HL-60 (cell line): ENCODE data around the gene PTPMT1.
"Not testable (repeated sequence)": the region's sequence is repeated elsewhere in the genome, so short reads cannot be mapped to it uniquely, and the experiment has no call there.

Experiments used
- DNase-seq, 2 experiments: peaks; one replicate each; pipeline ENCODE4 v3.0.0-alpha.2; 2010 to 2020; ENCODE audit warnings: low read depth in 1 of 2, low spot score in 1 of 2
- H3K27ac ChIP-seq: fragments of 250-450 bp; sonication (Bioruptor Pico); replicated peaks from 2 replicates; pipeline ENCODE4 v1.5.1; 2020; ENCODE audit warnings: mild to moderate bottlenecking, moderate library complexity
- H3K27me3 ChIP-seq: fragments of 250-450 bp; sonication (Bioruptor Pico); 2 replicates; pipeline ENCODE4 v1.5.1; 2021; ENCODE audit warnings: mild to moderate bottlenecking, moderate library complexity; ENCODE audit not compliant: insufficient read depth, poor library complexity, severe bottlenecking
- H3K4me3 ChIP-seq: replicated peaks from 2 replicates; pipeline ENCODE4 v1.5.1; 2011; ENCODE audit warnings: mild to moderate bottlenecking, control low read depth, low read length; ENCODE audit not compliant: insufficient read depth
- GABPA ChIP-seq: IDR thresholded peaks from 2 replicates; pipeline ENCODE4 v1.6.1; 2012; ENCODE audit warnings: low read depth
- POLR2AphosphoS5 ChIP-seq: IDR thresholded peaks from 2 replicates; pipeline ENCODE4 v1.6.1; 2012; ENCODE audit warnings: low read depth
- SPI1 ChIP-seq: IDR thresholded peaks from 2 replicates; pipeline ENCODE4 v1.6.1; 2012; ENCODE audit warnings: low read depth, mild to moderate bottlenecking, borderline replicate concordance
- TF ChIP-seq, protein P1 (sequence below): IDR thresholded peaks from one replicate; pipeline ENCODE4 v1.5.1; 2011; ENCODE audit warnings: low read length, control low read depth, inconsistent platforms; ENCODE audit not compliant: insufficient read depth
- TF ChIP-seq, protein P2 (sequence below): IDR thresholded peaks from 2 replicates; pipeline ENCODE4 v1.6.1; 2012; ENCODE audit warnings: low read depth; ENCODE audit not compliant: insufficient replicate concordance

The PTPMT1 gene

DNA sequence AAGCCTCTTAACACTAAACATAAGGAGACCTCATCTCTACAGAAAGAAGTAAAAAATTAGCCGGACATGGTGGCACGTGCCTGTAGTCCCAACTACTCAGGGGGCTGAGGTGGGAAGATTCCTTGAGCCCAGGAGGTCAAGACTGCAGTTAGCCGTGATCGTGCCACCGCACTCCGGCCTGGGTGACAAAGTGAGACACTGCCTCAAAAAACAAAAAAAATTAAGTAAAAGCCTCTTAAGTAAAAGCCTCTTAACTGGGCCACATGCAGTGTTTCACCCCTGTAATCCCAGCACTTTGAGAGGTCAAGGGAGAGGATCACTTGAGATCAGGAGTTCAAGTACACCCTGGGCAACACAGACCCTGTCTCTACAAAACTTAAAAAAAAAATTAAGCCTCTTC lies 38.2 kb upstream of the PTPMT1 start:
- Histone ChIP-seq H3K27me3 (no peaks in the 10 kb centered on the region), H3K27ac (no peak overlapping the region), H3K4me3 (no peak overlapping the region)
- DNase-seq: no peak
- TF ChIP-seq, protein P1, sequence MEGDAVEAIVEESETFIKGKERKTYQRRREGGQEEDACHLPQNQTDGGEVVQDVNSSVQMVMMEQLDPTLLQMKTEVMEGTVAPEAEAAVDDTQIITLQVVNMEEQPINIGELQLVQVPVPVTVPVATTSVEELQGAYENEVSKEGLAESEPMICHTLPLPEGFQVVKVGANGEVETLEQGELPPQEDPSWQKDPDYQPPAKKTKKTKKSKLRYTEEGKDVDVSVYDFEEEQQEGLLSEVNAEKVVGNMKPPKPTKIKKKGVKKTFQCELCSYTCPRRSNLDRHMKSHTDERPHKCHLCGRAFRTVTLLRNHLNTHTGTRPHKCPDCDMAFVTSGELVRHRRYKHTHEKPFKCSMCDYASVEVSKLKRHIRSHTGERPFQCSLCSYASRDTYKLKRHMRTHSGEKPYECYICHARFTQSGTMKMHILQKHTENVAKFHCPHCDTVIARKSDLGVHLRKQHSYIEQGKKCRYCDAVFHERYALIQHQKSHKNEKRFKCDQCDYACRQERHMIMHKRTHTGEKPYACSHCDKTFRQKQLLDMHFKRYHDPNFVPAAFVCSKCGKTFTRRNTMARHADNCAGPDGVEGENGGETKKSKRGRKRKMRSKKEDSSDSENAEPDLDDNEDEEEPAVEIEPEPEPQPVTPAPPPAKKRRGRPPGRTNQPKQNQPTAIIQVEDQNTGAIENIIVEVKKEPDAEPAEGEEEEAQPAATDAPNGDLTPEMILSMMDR: no peak
- TF ChIP-seq GABPA (no peak), SPI1 (no peak), POLR2AphosphoS5 (no peak)
- TF ChIP-seq, protein P2, sequence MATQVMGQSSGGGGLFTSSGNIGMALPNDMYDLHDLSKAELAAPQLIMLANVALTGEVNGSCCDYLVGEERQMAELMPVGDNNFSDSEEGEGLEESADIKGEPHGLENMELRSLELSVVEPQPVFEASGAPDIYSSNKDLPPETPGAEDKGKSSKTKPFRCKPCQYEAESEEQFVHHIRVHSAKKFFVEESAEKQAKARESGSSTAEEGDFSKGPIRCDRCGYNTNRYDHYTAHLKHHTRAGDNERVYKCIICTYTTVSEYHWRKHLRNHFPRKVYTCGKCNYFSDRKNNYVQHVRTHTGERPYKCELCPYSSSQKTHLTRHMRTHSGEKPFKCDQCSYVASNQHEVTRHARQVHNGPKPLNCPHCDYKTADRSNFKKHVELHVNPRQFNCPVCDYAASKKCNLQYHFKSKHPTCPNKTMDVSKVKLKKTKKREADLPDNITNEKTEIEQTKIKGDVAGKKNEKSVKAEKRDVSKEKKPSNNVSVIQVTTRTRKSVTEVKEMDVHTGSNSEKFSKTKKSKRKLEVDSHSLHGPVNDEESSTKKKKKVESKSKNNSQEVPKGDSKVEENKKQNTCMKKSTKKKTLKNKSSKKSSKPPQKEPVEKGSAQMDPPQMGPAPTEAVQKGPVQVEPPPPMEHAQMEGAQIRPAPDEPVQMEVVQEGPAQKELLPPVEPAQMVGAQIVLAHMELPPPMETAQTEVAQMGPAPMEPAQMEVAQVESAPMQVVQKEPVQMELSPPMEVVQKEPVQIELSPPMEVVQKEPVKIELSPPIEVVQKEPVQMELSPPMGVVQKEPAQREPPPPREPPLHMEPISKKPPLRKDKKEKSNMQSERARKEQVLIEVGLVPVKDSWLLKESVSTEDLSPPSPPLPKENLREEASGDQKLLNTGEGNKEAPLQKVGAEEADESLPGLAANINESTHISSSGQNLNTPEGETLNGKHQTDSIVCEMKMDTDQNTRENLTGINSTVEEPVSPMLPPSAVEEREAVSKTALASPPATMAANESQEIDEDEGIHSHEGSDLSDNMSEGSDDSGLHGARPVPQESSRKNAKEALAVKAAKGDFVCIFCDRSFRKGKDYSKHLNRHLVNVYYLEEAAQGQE: no peak

DNA sequence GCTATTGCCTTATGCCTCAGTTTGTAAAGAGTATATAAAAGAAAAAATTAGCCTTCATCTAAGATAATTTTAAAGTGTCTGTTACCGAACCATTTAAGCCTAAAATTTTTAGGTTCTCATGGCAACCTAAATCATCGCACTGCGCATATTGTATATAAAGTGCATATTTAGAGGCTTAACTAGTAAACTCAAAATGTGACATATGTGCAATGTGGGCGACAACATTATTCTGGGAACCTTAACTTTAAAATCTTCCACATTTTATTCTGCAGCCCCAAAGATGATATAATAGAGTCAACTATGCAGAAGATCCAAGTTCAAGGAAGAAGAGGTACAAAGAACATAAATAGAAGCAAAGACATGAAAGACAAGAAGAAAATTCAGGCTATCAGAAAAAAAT lies 35.4 kb upstream of the PTPMT1 start:
- H3K27me3 ChIP-seq: no peaks in the 10 kb centered on the region
- H3K4me3 ChIP-seq: no peak overlapping the region
- no peak for DNase-seq
- no peak overlapping the region for H3K27ac ChIP-seq
- no peak for TF ChIP-seq POLR2AphosphoS5
- TF ChIP-seq, protein P2: no peak
- no peak for TF ChIP-seq GABPA
- no peak for TF ChIP-seq SPI1
- TF ChIP-seq, protein P1: no peak

DNA sequence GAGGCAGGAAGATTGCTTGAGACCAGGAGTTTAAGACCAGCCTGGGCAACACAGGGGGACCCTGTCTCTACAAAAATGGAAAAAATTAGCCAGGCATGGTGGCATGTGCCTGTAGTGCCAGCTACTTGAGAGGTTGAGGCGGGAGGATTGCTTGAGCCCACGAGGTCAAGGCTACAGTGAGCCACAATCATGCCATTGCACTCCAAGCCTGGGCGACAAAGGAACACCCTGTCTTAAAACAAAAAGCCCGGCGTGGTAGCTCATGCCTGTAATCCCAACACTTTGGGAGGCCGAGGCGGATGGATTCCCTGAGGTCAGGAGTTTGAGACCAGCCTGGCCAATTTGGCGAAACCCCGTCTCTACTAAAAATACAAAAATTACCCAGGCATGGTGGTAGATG lies 34.7 kb upstream of the PTPMT1 start:
- DNase-seq: not testable (repeated sequence)

DNA sequence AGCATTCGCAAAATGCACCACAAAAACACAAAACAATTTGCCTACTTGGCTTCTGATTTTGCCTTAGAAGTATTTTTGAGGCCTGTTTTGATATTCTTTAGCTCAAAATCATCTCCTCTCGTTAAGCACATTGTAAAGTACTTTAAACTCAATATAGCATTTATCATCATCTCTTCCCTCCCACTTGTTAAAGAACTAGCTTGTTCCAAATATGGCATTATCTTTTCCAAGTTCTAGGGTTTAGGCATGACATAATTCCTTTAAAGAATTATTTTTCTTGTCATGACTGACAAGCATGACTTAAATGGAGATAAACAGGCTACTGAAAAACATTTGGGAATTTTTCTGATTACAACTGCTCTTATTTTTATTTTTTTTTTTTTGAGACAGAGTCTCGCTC lies 33.7 kb upstream of the PTPMT1 start:
- Histone ChIP-seq H3K27me3 (no peaks in the 10 kb centered on the region), H3K4me3 (no peak overlapping the region), H3K27ac (no peak overlapping the region)
- DNase-seq: no peak
- TF ChIP-seq POLR2AphosphoS5 (no peak), SPI1 (no peak), GABPA (no peak)
- TF ChIP-seq, protein P2: no peak
- TF ChIP-seq, protein P1: no peak

More for the DNA sequence above, 34.7 kb upstream of the PTPMT1 start:
- H3K27me3 ChIP-seq, H3K27ac ChIP-seq, H3K4me3 ChIP-seq: not testable (repeated sequence)
